Measurements from ENCODE around the gene RDH14.
A peak's percentile ranks its signal among the peaks of the same experiment; 100 is the strongest.

Gene RDH14

DNA sequence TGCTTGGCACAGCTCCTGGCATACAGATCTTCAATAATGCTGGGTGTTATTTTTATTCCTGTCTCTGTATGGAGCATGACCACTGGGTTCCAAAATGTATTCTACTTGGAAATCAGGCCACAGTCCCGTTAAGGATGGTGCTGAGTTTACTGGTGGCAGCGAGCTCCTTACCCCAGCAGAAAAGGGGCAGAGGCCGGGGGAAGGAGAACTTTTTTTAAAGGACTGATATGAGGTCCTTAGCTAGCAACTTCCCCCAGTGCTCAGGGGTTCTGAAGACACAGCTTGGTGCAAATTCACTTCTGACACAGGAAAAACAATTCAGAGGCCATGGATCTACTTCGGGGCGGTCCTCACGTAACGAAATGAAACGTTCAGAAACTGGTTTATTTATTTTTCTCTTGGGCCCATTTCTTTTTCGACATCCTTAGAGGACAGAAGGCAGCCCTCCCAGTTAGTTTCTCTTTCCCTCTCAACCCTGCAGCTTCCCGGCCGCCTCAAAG, 872 bp downstream of the RDH14 start:
- DNase-seq: peak in 1 of 2 donors; percentile 23

DNA sequence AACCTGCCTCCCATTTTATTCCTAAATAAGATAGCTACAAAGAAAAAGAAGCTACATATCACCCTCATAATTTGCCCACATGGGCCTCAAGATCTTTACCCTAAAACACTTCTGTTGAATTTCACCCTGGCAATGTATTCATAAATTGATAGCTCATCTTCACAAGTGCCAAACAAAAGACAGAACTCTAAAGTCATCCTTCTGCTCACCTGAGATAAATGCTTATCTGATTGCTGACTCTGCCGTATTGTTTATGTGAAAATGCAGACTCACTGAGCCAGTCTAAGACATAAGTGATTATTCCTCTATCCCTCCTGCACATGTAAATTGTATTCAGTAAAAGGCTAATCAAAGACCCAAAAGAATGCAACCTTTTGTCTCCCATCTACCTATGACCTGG, 2.0 kb downstream of the RDH14 start:
- DNase-seq: no peak

DNA sequence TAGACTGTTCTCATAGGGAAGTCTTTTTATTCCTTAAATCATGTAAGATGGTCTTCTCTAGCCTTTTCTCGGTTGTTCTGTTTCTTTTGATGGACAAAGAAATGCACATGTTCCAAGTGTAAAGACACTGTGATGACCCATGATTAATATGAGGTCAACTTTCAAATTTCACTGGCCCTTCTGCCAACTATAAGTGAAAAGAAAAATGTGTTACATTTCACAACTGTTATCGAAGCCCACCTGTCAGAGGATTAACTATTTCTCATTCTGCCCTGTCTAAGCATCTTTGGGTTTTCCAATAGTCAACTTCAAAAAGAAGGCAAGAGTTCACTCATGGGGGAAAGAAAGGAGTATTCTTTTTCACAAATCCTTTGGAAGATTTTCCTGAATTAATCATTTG, 3.3 kb downstream of the RDH14 start:
- no peak for DNase-seq

DNA sequence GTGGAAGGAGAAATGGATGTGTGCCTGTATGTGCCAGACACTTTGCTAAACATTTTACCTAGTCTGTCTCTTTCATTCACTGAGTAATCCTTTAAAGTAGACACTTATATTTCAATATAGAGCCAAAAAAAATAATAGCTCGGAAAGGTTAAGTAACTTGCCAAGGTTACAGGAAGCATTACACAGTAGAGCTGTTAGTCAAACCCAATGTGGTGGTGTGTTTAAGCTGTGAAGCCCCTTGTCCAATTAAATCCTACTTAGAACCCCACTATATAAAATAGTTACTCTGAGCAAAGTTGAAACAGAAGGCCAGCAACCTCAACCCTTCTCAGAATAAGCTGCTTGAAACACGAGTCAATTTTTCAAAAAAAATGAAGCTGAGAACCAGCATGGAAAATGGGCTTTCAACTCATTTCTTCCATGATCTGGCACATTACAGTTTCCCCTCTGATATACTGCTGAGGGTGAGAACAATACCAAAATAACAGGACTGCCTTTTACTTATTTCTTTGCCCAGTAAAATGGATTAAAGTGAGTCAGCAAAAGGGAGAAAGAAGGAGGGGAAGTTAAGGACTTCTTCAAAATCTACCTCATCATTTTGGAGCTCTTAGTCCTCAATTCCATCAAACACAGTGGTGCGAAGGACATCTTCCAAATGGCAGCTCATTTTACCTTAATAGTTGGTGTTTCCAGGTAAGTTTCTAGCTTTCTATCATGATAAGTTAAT, 7.9 kb downstream of the RDH14 start:
- no peak for DNase-seq

DNA sequence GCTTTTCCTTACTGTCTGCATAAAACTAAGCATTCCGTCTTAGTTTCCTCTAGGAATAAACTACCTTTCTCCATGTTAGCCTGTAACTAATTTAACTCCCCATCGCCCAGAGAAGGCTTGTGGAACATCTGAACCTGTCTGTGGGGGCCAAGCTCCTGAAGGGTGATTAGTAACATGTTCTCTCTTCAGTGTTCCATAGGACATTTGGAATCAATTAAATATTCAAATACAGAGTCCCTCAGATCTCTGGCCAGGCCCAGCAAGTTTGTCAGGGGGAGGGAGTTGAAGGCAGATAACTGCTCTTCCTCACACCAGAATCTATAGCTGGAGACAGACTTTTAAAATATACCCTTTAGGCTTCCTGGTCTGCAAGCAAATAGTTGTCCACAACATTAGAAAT, 8.8 kb downstream of the RDH14 start:
- DNase-seq: no peak

DNA sequence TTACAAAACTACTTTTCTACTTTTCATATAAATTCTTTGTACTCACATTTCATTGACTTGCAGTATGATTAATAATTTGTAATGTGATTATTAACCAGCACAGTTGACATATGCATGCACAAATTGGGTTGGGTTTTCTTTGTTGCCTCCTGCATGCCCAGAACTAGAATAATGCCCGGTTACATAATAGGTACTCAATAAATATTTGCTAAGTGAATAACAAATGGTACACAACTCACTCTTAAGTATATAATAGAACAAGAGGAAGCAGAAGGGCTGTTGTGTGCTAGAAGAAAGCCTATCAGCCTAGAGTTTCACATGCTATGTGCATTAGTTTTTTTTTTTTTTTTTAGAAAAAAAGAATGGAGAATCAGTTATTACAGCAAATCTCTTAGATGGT, 9.3 kb downstream of the RDH14 start:
- no peak for DNase-seq

DNA sequence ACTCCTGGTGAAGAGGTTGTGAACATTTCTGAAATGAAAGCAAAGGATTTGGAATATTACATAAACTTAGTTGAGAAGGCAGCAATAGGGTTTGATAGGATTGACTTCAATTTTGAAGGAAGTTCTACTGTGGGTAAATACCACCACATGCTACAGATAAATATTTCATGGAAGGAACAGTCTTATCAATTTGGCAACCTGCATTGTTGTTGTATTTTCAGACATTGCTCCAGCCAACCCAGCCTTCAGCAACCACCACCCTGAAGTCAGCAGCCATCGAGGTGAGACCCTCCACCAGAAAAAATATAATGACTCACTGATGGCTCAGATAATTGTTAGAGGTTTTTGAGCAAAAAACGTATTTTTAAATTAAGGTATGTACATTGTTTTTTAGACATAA, 10.0 kb downstream of the RDH14 start:
- no peak for DNase-seq

DNA sequence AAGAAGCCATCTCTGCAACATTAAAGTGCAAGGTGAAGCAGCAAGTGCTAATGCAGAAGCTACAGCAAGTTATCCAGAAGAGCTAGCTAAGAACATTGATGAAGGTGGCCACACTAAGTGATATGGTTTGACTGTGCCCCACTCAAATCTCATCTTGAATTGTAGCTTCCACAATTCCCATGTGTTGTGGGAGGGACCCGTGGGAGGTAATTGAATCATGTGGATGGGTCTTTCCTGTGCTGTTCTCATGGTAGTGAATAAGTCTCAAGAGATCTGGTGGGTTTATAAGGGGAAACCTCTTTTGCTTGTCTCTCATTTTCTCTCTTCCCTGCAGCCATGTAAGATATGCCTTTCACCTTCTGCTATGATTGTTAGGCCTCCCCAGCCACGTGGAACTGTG, 11.4 kb downstream of the RDH14 start:
- DNase-seq: no peak

DNA sequence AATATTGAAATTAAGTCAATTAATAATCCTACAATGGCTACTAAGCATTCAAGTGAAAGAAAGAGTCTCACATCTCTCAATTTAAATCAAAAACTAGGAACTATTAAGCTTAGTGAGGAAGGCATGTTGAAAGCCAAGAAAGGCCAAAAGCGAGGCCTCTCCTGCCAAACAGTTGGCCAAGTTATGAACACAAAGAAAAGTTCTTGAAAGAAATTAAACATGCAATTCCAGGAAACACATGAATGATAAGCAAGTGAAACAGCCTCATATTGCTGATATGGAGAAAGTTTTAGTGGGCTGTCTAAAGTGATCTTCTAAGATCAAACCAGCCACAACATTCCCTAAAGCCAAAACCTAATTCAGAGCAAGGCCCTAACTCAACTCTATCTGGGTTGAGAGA, 11.8 kb downstream of the RDH14 start:
- DNase-seq: no peak

DNA sequence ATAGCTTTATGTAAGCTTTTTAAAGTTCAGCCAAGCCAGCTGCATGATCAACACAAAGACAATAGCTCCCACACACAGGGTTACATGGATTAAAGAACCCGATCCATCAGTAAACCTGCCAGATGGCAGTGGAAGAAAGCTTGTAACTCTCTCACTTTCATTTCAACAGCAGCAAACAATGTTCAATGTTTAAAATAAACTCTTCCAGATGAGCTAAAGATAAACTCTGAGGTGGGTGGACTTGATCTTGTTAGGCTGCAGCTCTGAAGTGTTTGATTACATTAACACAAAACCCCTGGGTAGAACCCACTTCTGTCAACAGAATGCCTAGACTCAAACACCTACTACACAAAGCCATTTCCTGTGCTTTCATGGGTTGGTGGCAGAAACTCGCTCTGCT, 13.9 kb downstream of the RDH14 start:
- no peak for DNase-seq

DNA sequence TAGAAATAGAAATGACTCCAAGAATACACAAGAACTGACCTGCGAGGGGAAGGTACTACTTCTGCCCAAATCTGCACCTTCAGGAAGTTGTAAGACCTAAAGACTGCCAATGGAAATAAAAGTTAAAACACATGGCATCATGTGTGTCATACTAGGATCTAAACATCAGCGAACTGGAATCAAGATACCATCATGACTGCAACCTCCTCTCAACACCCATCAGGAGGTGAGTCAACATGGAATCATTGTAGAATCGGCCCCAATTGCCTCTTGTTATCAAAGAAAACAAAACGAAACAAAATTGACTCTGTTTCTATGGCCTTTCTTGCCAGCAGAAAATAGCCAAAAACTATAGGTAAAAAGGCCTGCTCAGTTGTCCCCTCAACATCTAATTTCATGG, 15.1 kb downstream of the RDH14 start:
- no peak for DNase-seq

DNA sequence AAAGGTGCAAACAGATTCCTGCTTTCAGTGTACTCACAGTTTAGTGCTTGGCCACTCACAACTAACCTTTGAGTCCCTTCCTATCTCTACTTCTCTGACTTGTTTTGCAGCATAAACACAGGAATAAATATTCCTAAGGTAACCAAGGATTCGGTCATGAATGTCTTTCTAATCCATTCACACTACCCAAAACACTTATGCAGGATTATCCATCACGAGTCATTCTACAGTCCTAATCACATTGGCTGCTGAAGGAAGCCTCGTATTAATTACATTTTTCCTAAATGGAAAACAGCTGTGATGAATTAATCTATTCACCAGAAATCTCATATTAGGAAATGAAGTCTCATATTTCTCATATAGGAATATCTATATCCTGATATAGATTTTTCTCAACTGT, 16.3 kb downstream of the RDH14 start:
- no peak for DNase-seq

DNA sequence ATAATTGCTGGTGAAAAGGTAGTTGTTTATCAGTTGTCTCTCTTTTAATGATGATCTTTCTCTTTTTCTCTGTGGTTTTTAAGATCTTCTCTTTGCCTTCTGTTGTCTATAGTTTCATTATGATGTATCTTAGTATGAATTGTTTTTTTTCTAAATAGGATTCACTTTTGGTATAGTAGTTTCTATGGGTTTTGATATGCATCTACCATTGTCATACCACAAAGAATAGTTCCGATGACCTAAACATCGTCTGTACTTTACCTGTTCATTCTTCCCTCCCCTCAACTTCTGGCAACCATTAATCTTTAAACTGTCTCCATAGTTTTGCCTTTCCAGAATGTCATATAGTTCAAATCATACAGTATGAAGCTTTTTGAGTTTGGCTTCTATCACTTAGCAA, 19.6 kb downstream of the RDH14 start:
- no peak for DNase-seq

DNA sequence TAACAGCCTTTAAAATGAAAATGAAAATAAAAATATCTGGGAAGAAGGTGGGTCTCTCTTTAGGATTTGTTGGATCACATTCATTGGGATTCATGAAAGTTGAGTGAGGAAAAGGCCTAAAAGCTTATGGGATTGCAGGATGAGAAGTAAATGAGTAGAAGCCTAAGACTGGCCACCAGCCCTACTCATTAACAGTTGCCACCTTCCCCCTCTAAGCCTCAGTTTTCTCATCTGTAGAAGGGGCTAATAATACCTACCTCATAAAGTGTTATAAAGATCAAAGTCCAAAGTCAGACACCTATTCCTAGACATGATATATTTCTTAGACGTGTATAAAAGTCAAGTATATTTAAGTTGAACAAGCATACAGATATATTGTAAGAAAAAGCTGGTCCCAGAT, 23.8 kb downstream of the RDH14 start:
- DNase-seq: no peak

DNA sequence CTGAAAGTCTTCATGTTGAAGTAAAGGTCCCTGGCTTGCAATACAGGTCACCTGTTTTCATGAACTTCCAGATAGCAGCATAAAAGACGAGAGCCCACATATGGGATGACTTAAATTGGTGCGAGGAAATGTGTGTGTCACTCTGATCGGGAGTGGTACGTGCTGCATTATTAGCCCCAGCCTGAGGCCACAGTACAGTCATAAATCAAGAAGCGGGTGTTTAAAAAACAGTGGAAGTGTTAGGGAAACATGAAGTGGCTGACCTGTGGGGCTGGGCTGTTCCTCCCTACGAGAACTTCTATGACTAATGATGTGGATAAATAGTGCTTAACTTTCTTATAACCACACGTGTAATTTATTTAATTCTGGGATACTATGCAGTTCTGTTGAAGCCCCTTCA, 24.4 kb downstream of the RDH14 start:
- DNase-seq: no peak

DNA sequence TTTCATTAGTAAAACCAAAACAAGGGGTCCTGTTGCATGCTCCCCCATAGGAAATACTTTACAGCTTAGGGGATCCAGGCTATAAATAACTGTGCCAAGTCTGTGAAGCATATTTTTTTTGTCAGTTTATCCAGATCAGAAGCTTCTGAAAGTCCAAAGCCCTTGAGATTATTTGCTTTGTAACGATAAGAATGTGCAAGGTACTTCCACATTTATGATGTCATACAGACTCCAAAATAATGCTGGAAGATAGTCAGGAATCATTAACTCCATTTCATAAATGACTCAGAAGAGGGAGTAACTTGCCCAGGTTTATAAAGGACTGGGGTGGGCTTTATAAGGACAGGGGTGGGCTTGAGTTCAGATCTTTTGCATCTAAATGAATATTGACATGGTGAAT, 29.3 kb downstream of the RDH14 start:
- no peak for DNase-seq

DNA sequence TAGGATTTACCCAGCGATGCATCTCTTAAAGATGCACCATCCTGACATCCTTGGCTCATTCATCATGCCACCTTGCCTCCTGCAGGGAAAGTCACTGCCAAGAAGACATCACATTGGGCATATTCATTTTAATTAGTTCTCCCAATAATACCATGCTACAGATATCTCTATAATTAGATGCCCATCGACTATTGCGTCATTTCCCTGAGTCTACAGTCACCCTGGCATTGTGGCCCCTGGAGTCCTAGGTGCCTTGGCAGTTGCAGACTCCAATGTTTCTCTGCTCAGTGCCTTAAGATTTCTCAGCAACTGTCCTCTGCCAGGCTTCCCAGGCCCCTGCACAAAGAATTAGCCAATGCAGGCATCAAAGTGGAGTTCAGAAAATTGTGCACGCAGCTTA, 32.6 kb downstream of the RDH14 start:
- no peak for DNase-seq

DNA sequence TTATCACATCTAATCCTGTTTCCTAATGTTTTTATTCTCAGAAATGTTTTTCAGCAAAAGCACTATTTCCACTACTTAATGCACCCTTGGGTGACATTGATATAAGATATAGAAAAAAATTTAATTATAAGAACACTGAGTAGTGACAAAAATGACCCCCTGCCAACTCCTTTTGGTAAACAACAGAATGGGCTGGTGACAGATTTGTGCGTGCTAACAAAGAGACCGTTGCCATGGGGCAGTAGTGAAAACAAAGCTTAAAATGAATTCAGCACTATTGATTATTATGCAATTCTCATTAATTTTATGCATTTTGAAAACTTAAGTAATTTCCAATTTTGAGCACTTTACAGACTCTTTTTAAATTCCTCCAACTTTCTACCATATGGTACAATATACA, 33.1 kb downstream of the RDH14 start:
- no peak for DNase-seq

DNA sequence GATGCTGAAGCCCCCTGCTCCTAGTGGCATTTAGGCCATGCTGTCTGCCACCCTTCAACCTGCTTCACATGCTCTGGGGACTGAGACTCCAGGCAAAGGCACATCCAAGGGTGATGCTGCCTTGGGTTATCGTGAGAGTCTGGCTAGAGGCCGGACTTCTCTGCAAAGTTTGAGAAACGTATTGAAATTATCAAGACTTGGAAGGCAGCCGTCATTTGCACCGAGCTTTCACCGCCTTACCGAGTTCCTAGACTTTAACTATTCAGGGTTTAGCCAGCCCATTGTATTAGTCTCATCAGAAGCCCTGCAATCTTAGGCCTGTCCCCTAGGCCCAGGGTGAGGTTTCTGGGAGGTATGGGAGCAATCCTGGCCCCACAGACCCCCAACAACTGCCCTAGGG, 34.0 kb downstream of the RDH14 start:
- no peak for DNase-seq

DNA sequence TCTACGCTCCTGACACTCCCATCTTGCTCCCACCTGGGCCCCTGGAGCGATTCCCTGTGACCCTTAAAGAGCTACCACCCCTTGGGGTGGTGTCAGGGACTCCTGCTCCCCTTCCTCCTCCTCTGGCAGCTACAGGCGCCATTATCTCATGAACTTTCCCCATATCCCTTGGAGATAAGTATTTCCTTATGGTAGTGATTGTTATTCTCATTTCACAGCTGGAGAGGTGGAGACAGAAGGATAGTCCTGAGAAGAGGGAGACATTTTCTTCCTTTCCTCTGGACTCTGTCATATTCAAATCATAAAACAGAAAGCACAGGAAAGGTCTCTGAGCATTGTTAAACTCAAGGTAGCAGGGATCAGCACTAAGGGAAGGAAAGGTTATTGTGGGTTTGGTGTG, 34.6 kb downstream of the RDH14 start:
- no peak for DNase-seq

DNA sequence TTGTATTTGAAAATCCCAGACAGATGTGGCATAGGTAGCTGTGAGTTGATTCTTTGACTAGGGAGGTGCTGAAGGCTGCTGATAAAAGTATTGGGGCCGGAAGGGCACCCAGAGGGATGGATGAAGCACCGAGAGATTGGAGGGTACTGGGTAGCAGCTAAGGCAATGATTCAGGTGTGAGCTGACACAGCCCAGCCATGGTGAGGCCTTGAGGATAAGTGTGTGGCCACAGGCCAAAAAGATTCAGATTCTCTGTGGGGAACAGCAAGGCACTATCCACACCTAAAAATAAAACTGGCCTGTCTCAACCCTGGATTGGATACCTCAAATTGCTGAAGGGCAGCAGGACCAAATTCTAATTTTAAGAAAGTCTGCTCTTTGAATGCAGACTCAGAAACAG, 35.2 kb downstream of the RDH14 start:
- no peak for DNase-seq

DNA sequence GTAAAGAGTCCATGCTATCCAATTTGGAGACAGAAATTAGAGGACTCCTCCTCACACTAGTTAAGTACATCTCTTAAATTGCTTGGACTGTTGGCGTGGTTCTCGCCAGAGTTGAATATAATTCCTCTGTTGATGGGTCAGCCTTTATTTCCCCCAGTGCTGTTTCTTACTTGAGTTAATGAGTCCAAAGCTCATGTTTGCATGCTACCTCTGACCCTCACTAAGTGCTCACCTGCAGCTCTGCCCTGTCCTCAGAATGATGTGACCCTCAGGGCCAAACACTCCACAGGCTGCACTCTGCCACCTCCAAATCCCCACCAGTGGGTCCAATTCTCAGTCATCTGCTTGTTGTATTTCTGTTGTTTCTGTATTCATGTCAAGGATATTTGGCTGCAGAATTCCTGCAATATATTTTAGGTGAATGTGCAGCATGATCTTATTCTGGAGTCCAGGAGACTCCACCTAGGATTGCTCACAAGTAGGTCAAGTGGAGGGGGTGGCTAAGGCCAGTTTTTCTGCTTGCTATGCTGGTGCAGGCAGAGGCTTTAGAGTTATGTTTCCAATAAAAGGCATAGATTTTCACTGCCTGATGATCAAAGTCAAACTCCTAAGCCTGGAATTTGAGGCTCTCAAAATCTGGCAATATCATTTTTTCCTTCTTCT, 37.8 kb downstream of the RDH14 start:
- DNase-seq: no peak

DNA sequence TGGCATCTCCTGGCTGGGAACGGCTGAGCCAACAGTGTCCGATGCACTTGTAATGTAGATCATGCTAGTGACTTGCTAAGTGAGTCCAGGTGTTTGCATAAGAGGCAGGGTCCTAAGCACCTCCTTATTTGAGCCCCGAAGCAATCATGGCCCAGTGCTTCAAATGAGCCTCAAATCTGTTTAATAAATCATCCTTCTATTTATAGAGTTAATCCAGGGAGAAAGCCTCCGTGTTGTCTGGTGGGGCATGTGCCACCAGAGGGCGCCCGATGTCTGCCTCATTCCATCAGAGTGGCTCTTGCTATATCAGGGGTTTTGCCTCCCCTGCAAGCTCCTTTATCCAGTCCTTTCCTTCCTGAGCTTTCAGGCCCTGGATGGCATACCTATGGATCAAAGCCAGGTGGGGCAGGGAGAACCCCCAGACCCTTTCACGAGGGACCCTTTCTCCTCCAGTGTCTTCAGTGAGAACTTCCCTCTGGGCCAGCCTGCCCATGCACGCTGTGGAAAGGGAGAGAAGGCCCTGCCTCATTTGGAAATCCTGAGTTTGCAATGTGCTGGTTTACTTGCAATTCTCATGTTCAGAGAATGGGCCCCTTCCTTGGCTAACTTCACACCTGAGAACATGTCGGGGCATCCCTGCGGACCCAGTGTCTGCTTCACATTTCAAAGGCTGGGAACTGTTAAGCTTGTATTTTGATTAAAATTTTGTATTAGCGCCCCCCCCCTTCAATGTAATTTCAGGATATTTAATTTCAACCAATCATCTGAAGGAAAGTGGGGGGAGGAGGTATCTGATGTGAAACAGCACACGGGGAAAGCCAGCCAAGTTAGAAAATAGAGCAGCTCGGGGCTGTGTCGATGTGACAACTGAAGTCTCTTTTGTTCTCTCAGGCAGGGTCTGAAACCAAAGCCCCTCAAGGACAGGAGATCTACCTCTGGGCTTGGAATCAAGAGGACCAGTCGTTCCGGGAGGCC, 39.7 kb downstream of the RDH14 start:
- peak; percentile 24 to 60 for DNase-seq
